Vagina (tissue), 2 donors: Measurements from ENCODE around the gene PLA2R1. TPM values are rescaled to one million over a fixed set of nuclear protein-coding genes. Genes with fewer than 3 reads are reported as not detected.

Experiments
- DNase-seq, 2 donors: peaks; one replicate each; pipeline ENCODE4 v3.0.0-alpha.2; 2017; ENCODE audit errors: extremely low spot score in 2 of 2
- H3K27ac ChIP-seq: fragments of 200-600 bp; sonication (generic); one replicate; pipeline ENCODE4 v1.5.1; 2019
- H3K27me3 ChIP-seq: fragments of 200-600 bp; sonication (generic); one replicate; pipeline ENCODE4 v1.5.1; 2019
- H3K36me3 ChIP-seq, 2 donors: fragments of 200-600 bp; sonication (generic); one replicate each; pipeline ENCODE4 v1.5.1; 2017 to 2019
- H3K4me1 ChIP-seq: fragments of 200-600 bp; sonication (generic); one replicate; pipeline ENCODE4 v1.5.1; 2019
- H3K4me3 ChIP-seq, 2 donors: fragments of 200-600 bp; sonication (generic); 1 replicate in 1 of 2; 2 replicates in 1 of 2; pipeline ENCODE4 v1.5.1; 2016 to 2019
- H3K9me3 ChIP-seq: fragments of 200-600 bp; sonication (generic); one replicate; pipeline ENCODE4 v1.5.1; 2019
- CTCF ChIP-seq, 3 experiments: fragments of 450-650 bp in 2 of 3; fragments of 200-600 bp in 1 of 3; sonication (generic) in 1 of 3; IDR thresholded peaks; one replicate each; pipeline ENCODE4 v1.5.1; 2017 to 2019; ENCODE audit warnings: antibody characterized with exemption in 3 of 3, mild to moderate bottlenecking in 2 of 3, moderate library complexity in 2 of 3
- POLR2A ChIP-seq, 2 donors: fragments of 450-650 bp; IDR thresholded peaks; one replicate each; pipeline ENCODE4 v1.6.1; 2017; ENCODE audit warnings: antibody characterized with exemption in 2 of 2, mild to moderate bottlenecking in 2 of 2, moderate library complexity in 2 of 2
- POLR2AphosphoS5 ChIP-seq, 2 donors: sonication (generic); formaldehyde crosslinking; IDR thresholded peaks; one replicate each; pipeline ENCODE4 v1.9.0; 2017; ENCODE audit warnings: antibody characterized with exemption in 2 of 2, mild to moderate bottlenecking in 2 of 2, low read depth in 1 of 2; ENCODE audit not compliant: insufficient read depth in 1 of 2
- intact Hi-C: fragments of 100-400 bp; cut with DNase I; formaldehyde crosslinking; loops from one replicate; pipeline ENCODE4 v1.15.1; 2023
- total RNA-seq: library from RNA; depleted of rRNA; stranded (reverse); fragments of >200 nt; gene quantifications from one replicate; pipeline ENCODE4 v1.2.3, GENCODE V29; 2016

The PLA2R1 gene
- total RNA-seq, 1 donor from 2014 or later, result 24.3 TPM

GRCh38 chr2:160061533-160061932 is 882 bp downstream of the PLA2R1 start:
- H3K4me1 ChIP-seq, result peaks cover 46% of the 10 kb centered on the region
- peak overlapping the region; percentile 72 for H3K27ac ChIP-seq
- TF ChIP-seq POLR2A (IDR thresholded peaks at IDR 0.05) (no peak), CTCF (IDR thresholded peaks at IDR 0.05) (no peak), POLR2AphosphoS5 (IDR thresholded peaks at IDR 0.05; ENCODE audit: insufficient read depth in 1 of 2, low read depth in 1 of 2) (no peak)
- intact Hi-C loops, result no loop called here
- no peak for DNase-seq
- H3K9me3 ChIP-seq, result no peaks in the 10 kb centered on the region
- H3K4me3 ChIP-seq, result peak overlapping the region; percentile 70 to 83
- no peaks in the 10 kb centered on the region for H3K27me3 ChIP-seq
- no peaks in the 10 kb centered on the region for H3K36me3 ChIP-seq

- Histone ChIP-seq H3K4me3 (no peak overlapping the region), H3K9me3 (no peaks in the 10 kb centered on the region), H3K27me3 (no peaks in the 10 kb centered on the region), H3K4me1 (peaks cover 56% of the 10 kb centered on the region), H3K27ac (no peak overlapping the region), H3K36me3 (no peaks in the 10 kb centered on the region)
- TF ChIP-seq POLR2A (IDR thresholded peaks at IDR 0.05), result no peak
- TF ChIP-seq CTCF (IDR thresholded peaks at IDR 0.05), result no peak
- no peak for TF ChIP-seq POLR2AphosphoS5 (IDR thresholded peaks at IDR 0.05; ENCODE audit: insufficient read depth in 1 of 2, low read depth in 1 of 2)
- no peak for DNase-seq
- intact Hi-C loops, result no loop called here
Observed at GRCh38 chr2:160060297-160060696, 2.1 kb downstream of the PLA2R1 start.

GRCh38 chr2:160057356-160057755 is 5.1 kb downstream of the PLA2R1 start:
- Histone ChIP-seq H3K4me1 (peaks cover 60% of the 10 kb centered on the region), H3K9me3 (no peaks in the 10 kb centered on the region), H3K27me3 (no peaks in the 10 kb centered on the region), H3K27ac (no peak overlapping the region), H3K4me3 (no peak overlapping the region), H3K36me3 (no peaks in the 10 kb centered on the region)
- no peak for TF ChIP-seq POLR2A (IDR thresholded peaks at IDR 0.05)
- TF ChIP-seq CTCF (IDR thresholded peaks at IDR 0.05), result no peak
- no peak for TF ChIP-seq POLR2AphosphoS5 (IDR thresholded peaks at IDR 0.05; ENCODE audit: insufficient read depth in 1 of 2, low read depth in 1 of 2)
- DNase-seq, result no peak
- intact Hi-C loops, result no loop called here

- DNase-seq, result no peak
- H3K36me3 ChIP-seq, result no peaks in the 10 kb centered on the region
- H3K9me3 ChIP-seq, result no peaks in the 10 kb centered on the region
- H3K4me1 ChIP-seq, result peaks cover 62% of the 10 kb centered on the region
- intact Hi-C loops, result no loop called here
- no peaks in the 10 kb centered on the region for H3K27me3 ChIP-seq
- H3K4me3 ChIP-seq, result no peak overlapping the region
- no peak overlapping the region for H3K27ac ChIP-seq
- TF ChIP-seq POLR2A (IDR thresholded peaks at IDR 0.05), result no peak
- TF ChIP-seq POLR2AphosphoS5 (IDR thresholded peaks at IDR 0.05; ENCODE audit: insufficient read depth in 1 of 2, low read depth in 1 of 2), result no peak
- no peak for TF ChIP-seq CTCF (IDR thresholded peaks at IDR 0.05)
Observed at GRCh38 chr2:160055726-160056108, 6.7 kb downstream of the PLA2R1 start.

GRCh38 chr2:160054984-160055725 is 7.3 kb downstream of the PLA2R1 start:
- TF ChIP-seq POLR2AphosphoS5 (IDR thresholded peaks at IDR 0.05; ENCODE audit: insufficient read depth in 1 of 2, low read depth in 1 of 2) (peak in 1 of 2 donors; percentile 44), POLR2A (IDR thresholded peaks at IDR 0.05) (no peak)
- Histone ChIP-seq H3K9me3 (no peaks in the 10 kb centered on the region), H3K27ac (no peak overlapping the region), H3K27me3 (no peaks in the 10 kb centered on the region), H3K36me3 (no peaks in the 10 kb centered on the region), H3K4me3 (no peak overlapping the region), H3K4me1 (peaks cover 58% of the 10 kb centered on the region)
- intact Hi-C loops, result no loop called here
- DNase-seq, result no peak
